Measurements from ENCODE around the gene NANOGP8. TPM values are rescaled to one million over a fixed set of nuclear protein-coding genes. Genes with fewer than 3 reads are reported as not detected.

Gene NANOGP8
- total and polyA plus RNA-seq, 5 donors = 0.09 TPM; not detected in 4

GRCh38 chr15:35054380-35054779, 30.7 kb downstream of the NANOGP8 start:
- H3K27ac ChIP-seq (ENCODE audit: low read length) = no peak overlapping the region
- H3K27me3 ChIP-seq (ENCODE audit: control insufficient read depth, insufficient read depth) = no peaks in the 10 kb centered on the region
- intact Hi-C loops (cut with DNase I) = no loop called here
- H3K9me3 ChIP-seq (ENCODE audit: control insufficient read depth, low read length) = no peaks in the 10 kb centered on the region
- WGBS = 94% methylated on average over 6 of the region's 6 CpGs
- DNase-seq (no peak), ATAC-seq (no peak)
- no peaks in the 10 kb centered on the region for H3K4me1 ChIP-seq (ENCODE audit: control insufficient read depth, insufficient read depth, low read length)
- H3K4me3 ChIP-seq (ENCODE audit: low read length) = no peak overlapping the region

- Histone ChIP-seq H3K27me3 (ENCODE audit: control insufficient read depth, insufficient read depth) (no peaks in the 10 kb centered on the region), H3K4me3 (ENCODE audit: low read length) (no peak overlapping the region), H3K9me3 (ENCODE audit: control insufficient read depth, low read length) (no peaks in the 10 kb centered on the region), H3K4me1 (ENCODE audit: control insufficient read depth, insufficient read depth, low read length) (no peaks in the 10 kb centered on the region), H3K27ac (ENCODE audit: low read length) (no peak overlapping the region)
- DNase-seq (no peak), ATAC-seq (no peak)
- intact Hi-C loops (cut with DNase I) = no loop called here
These were observed 37.1 kb downstream of the NANOGP8 start for GRCh38 chr15:35047996-35048395.

GRCh38 chr15:35047528-35047927, 37.6 kb downstream of the NANOGP8 start:
- no peak overlapping the region for H3K4me3 ChIP-seq (ENCODE audit: low read length)
- intact Hi-C loops (cut with DNase I) = no loop called here
- H3K27ac ChIP-seq (ENCODE audit: low read length) = no peak overlapping the region
- H3K27me3 ChIP-seq (ENCODE audit: control insufficient read depth, insufficient read depth) = no peaks in the 10 kb centered on the region
- H3K9me3 ChIP-seq (ENCODE audit: control insufficient read depth, low read length) = no peaks in the 10 kb centered on the region
- 52% methylated on average over 1 of the region's 1 CpG for WGBS
- DNase-seq (no peak), ATAC-seq (no peak)
- no peaks in the 10 kb centered on the region for H3K4me1 ChIP-seq (ENCODE audit: control insufficient read depth, insufficient read depth, low read length)

GRCh38 chr15:35043373-35044095, 41.6 kb downstream of the NANOGP8 start:
- H3K4me3 ChIP-seq (ENCODE audit: low read length) = no peak overlapping the region
- no peaks in the 10 kb centered on the region for H3K4me1 ChIP-seq (ENCODE audit: control insufficient read depth, insufficient read depth, low read length)
- DNase-seq (no peak), ATAC-seq (no peak)
- H3K27me3 ChIP-seq (ENCODE audit: control insufficient read depth, insufficient read depth) = no peaks in the 10 kb centered on the region
- no peaks in the 10 kb centered on the region for H3K9me3 ChIP-seq (ENCODE audit: control insufficient read depth, low read length)
- H3K27ac ChIP-seq (ENCODE audit: low read length) = no peak overlapping the region
- WGBS = 48% methylated on average over 2 of the region's 2 CpGs
- intact Hi-C loops (cut with DNase I) = no loop called here

- WGBS = 78% methylated on average over 8 of the region's 8 CpGs
- intact Hi-C loops (cut with DNase I) = no loop called here
These were observed 44.5 kb downstream of the NANOGP8 start for GRCh38 chr15:35040339-35041255.

GRCh38 chr15:35038626-35039451, 46.3 kb downstream of the NANOGP8 start:
- WGBS = 59% methylated on average over 6 of the region's 6 CpGs

More at GRCh38 chr15:35040339-35041255, 44.5 kb downstream of the NANOGP8 start:
- Histone ChIP-seq H3K27me3 (ENCODE audit: control insufficient read depth, insufficient read depth) (no peaks in the 10 kb centered on the region), H3K4me3 (ENCODE audit: low read length) (no peak overlapping the region), H3K27ac (ENCODE audit: low read length) (no peak overlapping the region), H3K9me3 (ENCODE audit: control insufficient read depth, low read length) (no peaks in the 10 kb centered on the region), H3K4me1 (ENCODE audit: control insufficient read depth, insufficient read depth, low read length) (no peaks in the 10 kb centered on the region)
- DNase-seq (no peak), ATAC-seq (no peak)

More at GRCh38 chr15:35038626-35039451, 46.3 kb downstream of the NANOGP8 start:
- DNase-seq (no peak), ATAC-seq (no peak)
- intact Hi-C loops (cut with DNase I) = no loop called here
- no peaks in the 10 kb centered on the region for H3K4me1 ChIP-seq (ENCODE audit: control insufficient read depth, insufficient read depth, low read length)
- H3K9me3 ChIP-seq (ENCODE audit: control insufficient read depth, low read length) = no peaks in the 10 kb centered on the region
- no peak overlapping the region for H3K27ac ChIP-seq (ENCODE audit: low read length)
- no peak overlapping the region for H3K4me3 ChIP-seq (ENCODE audit: low read length)
- no peaks in the 10 kb centered on the region for H3K27me3 ChIP-seq (ENCODE audit: control insufficient read depth, insufficient read depth)

Other genes with a start within 250 kb of the NANOGP8 start
- gene AQR, start 115.6 kb downstream of the NANOGP8 start, total RNA-seq = 10 to 100 TPM; 13.5 to 17.2 (median 14.6) TPM
- 7.4 TPM for gene AQR, start 115.6 kb downstream of the NANOGP8 start, polyA plus RNA-seq
- 10 to 100 TPM; 34.4 to 41.7 (median 38.0) TPM for gene ZNF770, start 97.0 kb downstream of the NANOGP8 start, total RNA-seq
- gene ZNF770, start 97.0 kb downstream of the NANOGP8 start, polyA plus RNA-seq = 17.1 TPM

All from right cardiac atrium (tissue), 5 donors.